GM19239 (cell line): ENCODE measurements around the gene UBTD1.

Source experiments
- DNase-seq: peaks from one replicate; pipeline ENCODE4 v3.0.0; 2011; ENCODE audit warnings: low spot score; ENCODE audit not compliant: insufficient read length
- FAIRE-seq: peaks from 2 replicates; lab custom pipeline; 2011; peaks lifted over from hg19 to GRCh38; lab: Jason Lieb, UNC

Gene UBTD1

DNA sequence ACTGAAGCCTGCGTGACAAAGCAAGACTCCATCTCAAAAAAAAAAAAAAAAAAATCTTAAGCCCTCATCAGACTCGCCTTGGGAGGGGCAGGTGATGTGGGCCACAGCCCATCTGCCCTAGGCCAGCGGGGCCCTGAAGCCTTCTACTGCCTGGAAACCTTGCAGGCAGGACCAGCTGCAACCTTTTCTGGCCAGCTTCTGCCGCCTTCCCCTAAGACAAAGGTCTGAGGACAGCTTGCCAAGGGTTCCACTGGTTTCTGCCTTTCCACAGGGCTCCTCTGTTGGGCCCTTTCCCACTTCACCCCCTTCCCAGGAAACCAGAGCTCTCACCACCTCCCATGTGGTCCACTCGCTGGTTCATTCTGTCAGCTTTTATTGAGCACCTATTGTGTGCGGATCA lies 35.2 kb downstream of the UBTD1 start:
- FAIRE-seq (no peak), DNase-seq (no peak)

DNA sequence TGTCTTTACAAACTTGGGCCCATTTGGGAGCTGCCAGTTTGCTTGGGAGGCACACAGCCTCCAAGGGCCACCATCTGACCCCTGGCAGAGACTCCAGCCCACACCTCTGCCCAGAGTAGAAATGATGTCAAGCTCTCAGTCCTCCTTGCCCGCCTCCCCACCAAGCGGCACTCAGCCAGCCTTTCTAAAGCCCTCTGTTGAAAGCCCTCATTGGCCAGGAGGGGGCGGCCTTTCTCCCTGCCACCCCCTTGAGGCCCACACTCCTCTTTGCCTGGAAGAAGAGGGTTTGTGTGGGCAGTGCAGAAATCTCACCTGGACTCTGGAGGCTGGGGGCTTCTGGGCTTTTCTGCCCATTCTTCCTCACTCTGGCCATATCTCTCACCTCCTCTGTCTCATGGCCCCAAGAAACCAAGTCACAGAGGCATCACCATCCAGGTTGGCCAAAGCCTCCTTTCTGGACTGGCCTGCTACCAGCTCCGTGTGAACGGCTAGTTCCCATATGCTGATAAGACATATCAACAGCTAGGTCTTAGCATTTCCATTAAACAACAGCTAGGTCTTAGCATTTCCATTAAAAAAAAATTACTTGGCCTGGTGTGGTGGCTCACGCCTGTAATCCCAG lies 36.1 kb downstream of the UBTD1 start:
- FAIRE-seq (no peak), DNase-seq (peak; percentile 62)

DNA sequence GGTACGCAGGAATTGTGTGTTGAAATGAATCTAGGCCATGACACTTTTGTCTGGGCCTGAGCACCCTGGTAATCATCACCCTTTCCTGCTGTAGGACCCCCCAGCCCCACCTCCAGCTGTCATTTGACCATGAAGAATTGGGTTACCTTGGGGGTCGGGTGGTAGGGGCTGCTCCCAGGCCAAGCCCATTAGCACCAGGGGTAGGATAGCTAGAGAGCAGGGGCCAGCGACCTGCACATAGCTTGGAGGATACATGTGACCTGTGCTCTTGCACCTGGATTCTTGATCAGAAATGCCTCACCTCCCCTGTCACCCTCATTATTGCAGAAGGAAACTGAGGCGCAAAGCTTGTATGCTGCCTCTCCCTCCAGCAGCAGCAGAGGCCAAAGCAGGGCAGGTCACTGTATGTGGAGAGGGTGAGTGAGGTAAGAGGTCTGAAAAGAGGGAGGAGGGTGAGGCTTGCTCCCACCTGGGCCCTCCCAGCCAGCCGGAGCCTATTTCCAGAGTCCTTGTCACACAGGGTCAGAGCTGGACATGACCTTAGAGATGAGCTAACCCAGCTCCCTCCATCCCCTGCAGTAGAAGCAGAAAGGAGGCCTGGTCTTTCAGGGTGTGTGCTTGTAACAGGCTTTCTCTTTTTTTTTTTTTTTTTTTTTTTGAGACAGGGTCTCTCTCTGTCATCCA lies 38.6 kb downstream of the UBTD1 start:
- no peak for FAIRE-seq
- no peak for DNase-seq

DNA sequence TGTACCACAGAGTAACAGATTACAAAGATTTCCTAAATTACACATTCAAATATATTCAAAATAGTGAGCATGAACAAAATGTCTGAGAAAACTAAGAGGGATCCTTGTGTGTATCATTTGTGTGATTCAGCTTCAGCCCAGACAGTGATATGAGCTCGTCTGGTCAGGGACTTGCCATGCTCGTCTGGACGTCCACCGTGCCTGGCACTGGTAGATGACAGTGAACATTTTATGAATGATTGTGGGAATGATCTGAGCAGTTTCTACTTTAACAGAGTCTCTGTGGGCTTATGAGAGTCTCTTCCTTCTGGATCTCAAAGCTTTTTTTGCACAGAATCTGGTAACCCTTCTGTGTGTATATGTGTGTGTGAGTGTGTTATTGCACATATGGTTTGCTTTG lies 39.7 kb downstream of the UBTD1 start:
- FAIRE-seq (no peak), DNase-seq (no peak)

DNA sequence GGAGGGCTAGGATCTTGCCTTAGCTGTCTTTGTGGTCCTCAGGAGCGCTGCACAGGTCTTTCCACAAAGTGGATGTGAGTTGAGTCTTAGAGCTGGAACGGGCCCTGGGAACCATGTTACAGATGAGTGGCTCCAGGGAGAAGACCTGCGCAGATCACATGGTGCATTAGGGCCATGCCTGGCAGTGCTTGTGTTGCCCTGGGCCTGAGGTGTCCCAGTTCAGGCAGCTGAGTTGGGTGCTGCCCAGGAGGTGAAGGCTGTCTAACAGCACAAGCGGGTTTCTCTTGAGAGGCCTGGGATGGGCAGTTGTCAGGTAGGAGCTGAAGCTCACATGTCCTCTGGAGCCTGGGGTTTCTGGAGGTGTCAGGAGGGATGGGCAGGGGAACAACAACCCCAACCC lies 40.1 kb downstream of the UBTD1 start:
- DNase-seq: no peak
- no peak for FAIRE-seq

DNA sequence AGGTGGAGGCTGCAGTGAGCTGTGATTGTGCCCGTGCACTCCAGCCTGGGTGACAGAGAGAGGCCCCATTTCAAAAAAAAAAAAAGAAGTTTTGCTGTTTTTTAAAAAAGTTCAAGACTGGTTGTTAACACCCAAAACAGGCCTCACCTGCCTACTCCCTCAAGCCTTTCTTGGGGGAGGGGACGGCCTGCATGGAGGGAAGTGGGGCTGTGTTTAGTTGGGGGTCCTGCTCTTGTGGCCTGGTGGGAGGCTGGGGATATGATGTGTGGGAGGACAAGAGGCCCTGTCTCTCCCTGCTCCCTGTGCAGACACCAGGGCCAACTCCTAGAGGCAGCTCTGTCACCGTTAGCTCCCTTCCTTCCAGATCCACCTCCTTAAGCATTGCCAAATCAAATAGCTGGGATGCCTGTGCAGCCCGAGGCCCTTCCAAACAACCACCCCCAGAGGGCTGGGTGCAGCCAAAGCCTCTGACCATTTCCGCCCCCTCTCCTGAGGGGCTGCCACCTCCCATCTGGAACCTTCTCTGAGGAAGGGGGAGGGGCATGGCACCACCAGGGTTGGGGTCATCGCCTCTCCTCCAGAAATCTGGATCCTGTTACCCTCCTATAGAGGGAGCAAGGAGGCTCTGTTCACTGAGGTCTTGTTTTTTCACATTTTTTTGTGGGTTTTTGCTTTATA lies 40.9 kb downstream of the UBTD1 start:
- DNase-seq (no peak), FAIRE-seq (no peak)

DNA sequence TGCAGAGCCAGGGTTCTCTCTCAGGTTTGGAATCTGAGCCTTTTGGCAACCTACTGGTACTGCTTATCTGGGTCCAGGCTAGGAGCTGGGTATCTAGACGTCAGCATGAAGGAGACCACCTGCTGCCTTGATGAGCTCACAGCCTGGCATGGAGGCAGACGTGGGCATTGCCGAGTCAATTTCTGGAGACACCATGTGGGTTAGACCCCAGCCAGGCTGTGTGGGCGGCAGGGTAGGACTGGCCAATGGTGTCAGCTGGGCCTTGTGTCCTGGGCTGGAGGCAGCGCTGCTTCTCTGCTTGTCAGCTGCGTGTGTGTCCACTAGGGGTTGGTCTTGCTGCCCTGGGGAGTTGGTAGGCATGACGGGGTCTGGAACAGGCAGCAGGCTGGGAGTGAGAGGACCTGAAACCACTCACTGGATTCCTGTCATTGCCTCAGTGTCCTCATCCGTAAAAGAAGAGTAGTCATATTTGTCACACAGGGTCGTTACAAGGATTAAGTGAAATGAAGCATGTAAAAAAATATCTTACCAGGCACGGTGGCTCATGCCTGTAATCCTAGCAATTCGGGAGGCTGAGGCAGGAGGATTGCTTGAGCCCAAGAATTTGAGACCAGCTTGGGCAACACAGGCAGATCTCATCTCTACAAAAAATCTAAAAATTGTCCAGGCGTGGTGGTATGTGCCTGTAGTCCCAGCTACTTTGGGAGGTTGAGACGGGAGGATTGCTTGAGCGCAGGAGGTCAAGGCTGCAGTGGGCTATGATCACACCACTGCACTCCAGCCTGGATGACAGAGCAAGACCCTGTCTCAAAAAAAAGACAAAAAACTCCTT lies 42.2 kb downstream of the UBTD1 start:
- DNase-seq (no peak), FAIRE-seq (no peak)

DNA sequence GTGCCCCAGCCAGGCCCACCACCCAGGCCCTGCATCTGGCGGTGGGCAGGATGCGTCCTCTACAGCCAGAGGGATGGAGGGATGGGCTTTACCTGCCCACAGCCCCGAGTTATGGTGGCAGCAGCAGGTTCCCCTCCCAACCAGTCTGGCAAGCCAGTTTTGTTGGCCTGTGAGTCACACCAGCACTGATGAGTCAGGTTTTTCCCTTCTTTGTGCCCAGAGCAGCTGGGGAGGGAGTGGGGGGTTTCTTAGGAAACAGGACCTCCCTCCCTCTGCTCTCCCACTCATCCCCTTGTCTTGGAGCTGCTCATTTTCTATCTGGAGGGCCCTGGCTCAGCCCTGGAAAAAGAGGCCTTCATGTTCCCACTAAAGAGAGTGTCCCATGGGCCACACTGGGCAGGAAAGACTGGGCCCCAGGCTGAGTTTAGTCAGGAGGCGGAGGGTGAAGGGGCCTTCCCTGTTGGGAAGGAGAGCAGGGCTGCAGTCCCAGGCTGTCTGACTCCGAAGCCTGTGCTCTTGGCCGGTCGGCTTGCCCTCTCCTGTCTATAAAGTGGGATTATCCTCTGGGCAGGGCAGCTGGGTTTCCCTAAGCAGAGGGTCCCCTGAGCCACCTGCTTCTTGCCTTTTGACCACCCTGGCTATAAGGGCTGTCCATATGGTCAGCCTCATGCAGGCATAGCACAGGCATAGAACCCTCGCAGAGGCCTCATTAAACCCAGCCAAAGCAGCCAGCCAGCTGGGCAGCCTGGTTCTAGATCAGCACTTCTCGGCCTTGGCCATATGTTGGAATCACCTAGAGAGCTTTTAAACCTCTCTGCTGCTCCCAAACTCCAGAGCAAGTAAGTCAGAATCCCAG lies 43.7 kb downstream of the UBTD1 start:
- FAIRE-seq: no peak
- no peak for DNase-seq

DNA sequence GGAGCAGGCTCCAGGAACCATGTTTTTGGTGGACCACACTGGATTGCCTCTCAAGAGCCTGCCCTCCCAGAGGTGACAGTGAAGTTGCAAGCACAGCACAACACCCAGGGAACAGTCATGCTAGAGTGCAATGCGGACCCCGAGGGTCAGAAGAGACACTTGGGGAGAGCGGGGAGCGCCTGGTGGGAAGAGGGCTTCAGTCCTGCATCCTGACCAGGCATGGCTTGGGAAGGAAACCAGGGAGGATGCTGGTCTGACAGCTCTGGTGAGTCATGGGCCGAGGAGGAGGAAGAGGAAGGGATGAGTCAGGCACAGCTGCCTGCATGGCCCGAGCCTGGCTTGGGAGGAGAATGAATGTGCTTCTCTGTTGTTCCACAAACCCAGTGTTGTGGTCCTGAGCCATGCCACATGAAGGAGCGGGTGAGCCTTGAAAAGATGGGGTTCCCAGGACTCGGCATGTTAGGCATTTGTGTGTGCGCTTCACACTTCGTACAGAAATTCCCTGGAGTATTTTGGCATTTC lies 44.4 kb downstream of the UBTD1 start:
- no peak for FAIRE-seq
- DNase-seq: no peak

DNA sequence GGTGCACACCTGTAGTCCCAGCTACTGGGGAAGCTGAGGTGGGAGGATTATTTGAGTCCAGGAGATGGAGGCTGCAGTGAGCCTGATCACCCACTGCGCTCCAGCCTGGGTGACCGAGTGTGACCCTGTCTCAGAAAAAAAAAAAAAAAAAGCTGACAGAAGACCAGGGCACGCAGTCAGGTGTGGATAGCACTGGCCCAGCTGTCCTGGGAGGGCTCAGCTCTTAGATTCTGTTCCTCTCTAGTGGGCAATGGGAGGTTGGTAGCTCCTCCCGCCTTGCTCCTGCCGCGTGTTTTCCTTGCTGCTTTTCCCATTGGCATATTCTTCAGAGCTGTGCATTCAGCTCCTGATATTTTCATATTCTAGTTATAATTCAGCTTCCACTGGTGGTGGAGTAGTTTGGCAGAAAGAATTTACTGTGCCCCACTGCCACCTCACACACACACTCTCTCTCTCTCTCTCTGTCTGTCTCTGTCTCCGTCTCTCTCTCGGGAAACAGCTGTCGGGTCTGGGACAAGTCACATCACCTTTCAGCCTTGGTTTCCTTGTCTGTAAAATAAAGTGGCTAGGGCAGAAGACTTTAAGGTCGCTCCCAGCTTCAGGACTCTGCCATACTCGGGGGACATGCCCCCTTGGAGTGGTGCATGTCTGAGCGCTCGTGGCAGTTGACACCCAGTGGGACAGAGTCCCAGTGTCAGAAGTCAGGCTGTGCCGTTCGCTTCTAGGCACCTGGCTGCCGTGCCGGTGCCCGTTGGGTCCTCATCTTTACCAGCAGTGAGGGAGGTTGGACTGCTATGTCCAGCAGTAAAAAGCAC lies 47.9 kb downstream of the UBTD1 start:
- FAIRE-seq (no peak), DNase-seq (no peak)

DNA sequence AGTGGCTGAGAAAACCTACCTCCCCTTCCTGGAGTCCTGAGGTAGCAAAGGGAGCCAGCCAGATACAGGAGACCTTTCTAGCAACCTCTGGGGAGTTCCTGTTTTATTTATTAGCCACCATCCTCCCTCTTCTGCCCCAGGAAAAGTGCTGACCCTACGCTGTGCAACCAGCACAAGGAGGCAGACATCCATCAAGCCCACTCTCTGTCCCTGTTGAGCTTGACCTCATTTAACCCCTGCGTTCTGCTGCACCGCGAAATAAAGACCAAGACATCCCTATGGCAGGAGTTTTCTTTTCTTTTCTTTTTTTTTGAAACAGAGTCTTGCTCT lies 48.5 kb downstream of the UBTD1 start:
- FAIRE-seq (no peak), DNase-seq (no peak)

DNA sequence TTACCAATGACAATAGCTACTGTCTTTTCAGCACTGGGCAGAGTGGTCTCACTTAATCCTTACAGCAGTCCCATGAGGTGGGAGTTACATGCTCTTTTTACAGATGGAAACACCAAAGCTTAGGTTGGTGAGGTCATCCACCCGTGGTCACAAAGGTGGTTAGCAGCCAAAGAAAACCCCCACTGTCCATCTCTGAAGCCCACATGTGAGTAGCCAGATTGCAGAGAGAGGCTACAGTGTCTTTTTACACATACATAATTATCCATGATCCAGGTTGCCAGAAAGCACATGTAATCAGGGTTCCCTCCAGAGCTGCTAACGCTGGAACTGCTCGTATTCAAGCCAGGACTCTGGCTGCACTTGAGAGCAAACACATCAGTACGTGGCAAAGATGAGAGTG lies 49.2 kb downstream of the UBTD1 start:
- no peak for DNase-seq
- no peak for FAIRE-seq

DNA sequence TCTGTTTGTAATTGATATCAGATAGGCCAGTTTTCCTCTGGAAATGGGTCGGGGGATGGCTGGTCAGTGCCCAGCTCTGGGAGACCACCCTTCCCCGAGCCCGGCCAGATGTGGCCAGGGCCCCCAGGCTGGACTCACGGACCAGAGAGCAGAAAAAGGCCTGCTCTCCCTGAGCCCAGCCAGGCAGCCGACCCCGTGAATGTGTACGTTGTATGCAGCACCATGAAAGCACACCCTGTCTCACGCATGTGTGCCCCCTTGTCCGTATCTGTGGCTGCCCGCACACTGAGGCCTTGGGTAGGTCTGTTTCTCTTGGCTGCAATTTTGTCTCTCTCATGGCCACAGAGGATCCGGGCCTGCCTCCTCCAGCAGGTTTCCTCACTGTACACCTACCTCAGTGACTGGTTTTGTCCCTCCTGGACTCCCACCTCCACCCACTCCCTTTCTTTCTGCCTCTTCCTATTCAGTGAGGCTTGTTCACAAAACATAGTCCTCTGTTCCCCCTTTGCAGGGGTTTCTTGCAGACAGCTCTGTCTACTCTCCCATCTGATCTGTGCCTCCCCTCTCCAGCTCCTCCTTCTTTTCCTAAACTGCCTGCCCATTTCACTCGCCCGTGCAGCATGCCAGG lies 50.2 kb downstream of the UBTD1 start:
- FAIRE-seq (no peak), DNase-seq (no peak)

DNA sequence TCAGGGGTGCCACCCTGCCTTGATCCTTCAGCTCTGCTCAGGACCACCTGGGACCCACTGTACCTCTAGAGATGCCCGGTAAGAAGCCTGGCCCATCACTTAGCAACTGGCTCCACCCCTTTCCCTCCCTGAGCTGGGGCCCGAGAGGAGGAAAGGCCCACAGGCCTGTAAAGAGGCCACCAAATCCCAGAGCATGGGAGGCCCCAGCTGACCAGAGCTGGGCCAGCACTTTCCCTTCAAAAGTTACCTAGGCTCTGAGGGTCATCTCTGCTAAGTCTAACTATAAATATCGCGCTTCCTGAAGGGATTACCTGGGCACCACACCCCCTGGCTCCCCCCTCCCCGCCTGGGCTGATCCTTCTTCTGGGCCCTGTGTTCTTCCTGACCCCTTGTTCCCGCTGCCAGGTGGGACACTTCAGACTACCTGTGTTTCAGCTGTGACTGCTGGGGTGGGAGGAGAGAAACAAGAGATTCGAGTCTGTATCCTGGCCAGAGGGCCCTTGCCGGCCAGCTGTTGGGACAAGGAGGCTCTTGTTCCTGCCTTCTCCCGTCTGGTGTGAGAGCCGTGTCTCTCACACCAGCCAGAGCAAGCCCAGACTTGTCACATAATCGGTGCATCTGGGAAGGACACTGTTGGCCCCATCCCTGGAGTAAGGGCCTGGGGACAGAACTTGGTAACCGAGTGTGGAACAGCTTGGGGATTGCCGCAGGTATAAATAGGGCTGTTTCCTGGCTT lies 51.0 kb downstream of the UBTD1 start:
- no peak for DNase-seq

DNA sequence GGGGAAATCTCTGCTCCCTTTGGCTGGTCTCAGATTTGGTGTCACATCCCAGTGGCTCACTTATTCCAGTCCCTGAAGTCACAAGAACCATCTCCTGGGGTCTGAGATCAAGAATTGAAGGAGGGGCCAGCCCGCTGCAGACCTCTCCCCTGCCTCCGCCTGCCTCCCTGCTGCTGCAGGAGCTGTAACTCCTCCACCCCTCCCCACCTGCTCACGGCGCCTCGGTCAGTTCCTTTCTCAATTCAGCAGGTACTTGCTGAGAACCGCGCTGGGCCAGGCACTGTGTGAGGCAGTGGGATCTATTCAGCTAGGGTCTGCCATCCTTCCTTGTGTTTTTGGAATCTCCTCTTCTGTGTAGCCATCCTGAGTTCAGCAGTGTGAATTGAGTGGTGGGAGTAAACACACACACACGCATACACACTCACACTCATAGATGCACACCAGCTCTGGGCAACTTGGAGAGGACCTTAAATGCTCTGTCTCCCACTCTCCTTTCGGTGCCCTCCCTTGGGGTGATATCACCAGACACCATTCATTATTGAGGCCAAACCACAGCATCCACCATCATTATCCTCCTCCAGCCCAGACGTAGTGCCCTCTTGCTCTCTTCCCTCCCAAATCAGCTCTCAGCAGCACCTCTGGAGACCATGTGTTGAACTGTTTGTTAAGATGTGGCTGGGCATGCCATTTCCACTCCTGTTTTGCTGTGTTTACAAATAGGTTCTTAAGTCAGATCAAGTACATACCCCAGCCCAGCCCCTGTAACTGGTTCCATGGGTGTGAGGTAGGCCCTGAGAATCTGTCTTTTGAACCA lies 51.8 kb downstream of the UBTD1 start:
- no peak for DNase-seq
- FAIRE-seq: no peak

More for the DNA sequence above, 51.0 kb downstream of the UBTD1 start:
- no peak for FAIRE-seq

DNA sequence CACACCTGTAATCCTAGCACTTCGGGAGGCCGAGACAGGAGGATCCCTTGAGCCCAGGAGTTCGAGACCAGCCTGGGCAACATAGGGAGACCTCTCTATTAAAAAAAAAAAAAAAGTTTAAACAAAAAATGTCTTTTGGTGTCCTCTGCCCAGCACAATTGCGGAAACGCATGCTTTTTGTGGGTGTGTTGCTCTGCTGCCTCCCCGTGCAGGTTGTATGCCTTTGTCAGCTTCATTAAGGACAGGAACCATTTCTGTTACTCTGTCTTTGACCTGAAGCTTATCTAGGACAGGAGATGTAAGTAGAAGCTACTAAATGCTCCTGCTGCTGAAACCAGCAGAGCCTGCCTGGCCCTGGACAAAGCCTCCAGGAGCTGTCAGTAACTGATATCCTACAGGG lies 52.5 kb downstream of the UBTD1 start:
- FAIRE-seq (no peak), DNase-seq (no peak)

DNA sequence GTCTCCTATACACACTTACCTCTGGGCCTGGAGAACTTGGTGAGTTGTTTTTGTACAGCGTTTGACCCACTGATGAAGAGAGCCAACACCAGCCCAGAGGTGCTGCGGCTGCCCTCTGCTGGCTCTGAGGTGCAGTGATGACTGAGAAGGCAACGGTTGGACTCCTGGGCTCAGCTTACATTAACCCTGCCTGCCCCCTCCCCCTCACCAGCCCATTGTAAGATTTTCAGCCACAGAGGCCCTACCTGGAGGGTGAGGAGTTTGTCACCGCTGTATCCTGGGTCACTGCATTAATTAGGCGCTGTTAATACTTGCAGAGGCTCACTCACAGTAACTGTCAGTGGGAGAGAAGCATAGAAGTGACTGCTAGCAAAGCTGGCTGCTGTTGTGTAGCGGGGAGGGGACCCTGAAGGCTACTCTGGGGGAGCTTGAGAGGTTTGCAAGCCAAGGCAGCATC lies 54.9 kb downstream of the UBTD1 start:
- FAIRE-seq: no peak
- no peak for DNase-seq
